Breast epithelium (tissue), 3 donors: ENCODE data around the gene PIP5K1B.

Source experiments
- CTCF ChIP-seq, 3 donors: fragments of 450-650 bp; IDR thresholded peaks; one replicate each; pipeline ENCODE4 v1.5.1; 2016 to 2017; ENCODE audit warnings: antibody characterized with exemption in 3 of 3, mild to moderate bottlenecking in 3 of 3, moderate library complexity in 3 of 3
- POLR2A ChIP-seq: fragments of 450-650 bp; IDR thresholded peaks from one replicate; pipeline ENCODE4 v1.6.1; 2016; ENCODE audit warnings: antibody characterized with exemption, mild to moderate bottlenecking, moderate library complexity
- POLR2AphosphoS5 ChIP-seq, 3 donors: sonication (generic); formaldehyde crosslinking; IDR thresholded peaks; one replicate each; pipeline ENCODE4 v1.6.1; 2017; ENCODE audit warnings: antibody characterized with exemption in 3 of 3

DNA sequence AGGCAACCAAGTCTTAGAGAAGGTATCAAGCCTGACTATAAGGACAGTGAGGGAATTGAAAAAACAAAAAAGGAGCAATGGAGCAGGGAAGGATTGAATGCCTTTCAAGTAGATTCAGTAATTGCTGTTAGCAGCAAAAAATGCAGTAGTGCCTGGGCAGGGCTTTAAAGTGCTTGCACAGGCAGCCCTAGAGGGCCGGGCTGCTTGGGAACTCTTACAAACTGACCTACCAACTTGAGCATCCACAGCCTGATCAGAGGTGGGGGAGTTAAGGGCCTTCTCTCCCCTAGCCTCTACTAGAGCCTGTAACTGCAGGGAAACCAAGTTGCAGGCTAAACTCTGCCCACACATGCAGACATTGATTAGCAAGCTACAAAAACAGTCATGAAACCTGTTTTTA, 349.9 kb downstream of the PIP5K1B start:
- TF ChIP-seq POLR2A (no peak), CTCF (IDR thresholded peaks at IDR 0.05) (no peak), POLR2AphosphoS5 (IDR thresholded peaks at IDR 0.05) (no peak)
